GM11168 (cell line): ENCODE data around the gene TMEM25.
"Not testable (repeated sequence)": the region's sequence is repeated elsewhere in the genome, so short reads cannot be mapped to it uniquely, and the experiment has no call there.

ENCODE experiments used
- in situ Hi-C: fragments of 300-500 bp; cut with MboI; formaldehyde crosslinking; loops from one replicate; pipeline ENCODE4 v1.12.0; 2022; ENCODE audit warnings: low sequenced_read_pairs; ENCODE audit not compliant: unreplicated experiment

Gene TMEM25

DNA sequence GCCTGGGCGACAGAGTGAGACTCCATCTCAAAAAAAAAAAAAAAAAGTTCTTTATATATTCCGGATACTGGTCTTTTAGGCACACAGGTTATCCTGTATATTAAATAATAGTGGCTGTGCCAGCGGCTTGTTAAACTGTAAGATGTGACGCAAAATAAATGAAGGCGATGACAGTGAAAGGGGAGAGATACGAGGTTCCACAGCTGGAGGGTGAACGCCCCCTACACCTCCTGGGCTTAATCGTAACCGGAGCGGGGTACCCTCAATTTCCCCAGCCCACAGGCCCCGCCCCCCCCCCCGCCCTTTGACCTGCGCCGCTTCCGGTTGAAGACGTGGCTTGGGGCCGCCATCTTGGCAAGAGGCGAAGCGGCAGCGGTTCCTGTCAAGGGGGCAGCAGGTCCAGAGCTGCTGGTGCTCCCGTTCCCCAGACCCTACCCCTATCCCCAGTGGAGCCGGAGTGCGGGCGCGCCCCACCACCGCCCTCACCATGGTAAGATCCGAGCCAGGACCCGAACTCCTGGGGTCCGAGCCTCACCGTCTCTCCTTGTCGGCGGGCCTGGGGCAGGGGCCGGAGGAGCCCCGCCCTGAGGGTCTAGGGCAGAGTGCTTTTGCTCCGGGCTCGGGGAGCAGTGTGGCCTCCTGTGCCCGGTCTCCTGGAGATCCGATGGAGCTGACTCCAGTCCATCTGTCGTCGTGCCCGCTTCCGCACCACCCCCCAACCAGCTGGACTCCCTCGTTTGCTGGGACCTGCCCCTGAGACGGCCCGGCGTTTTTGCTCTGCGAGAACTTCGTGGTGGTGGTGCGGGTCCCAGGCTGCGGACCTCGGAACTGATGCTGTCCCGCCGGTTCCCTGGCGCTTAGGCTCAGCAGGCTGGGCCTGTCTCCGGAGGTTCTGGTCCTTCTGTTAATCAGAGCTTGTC lies 41.3 kb downstream of the TMEM25 start, which contains the start of gene ARCN1:
ARCN1 (plus strand) TSS at position 349 of the 920 bp plus-strand sequence; CDS start at position 488, 139 bp downstream.
- in situ Hi-C loops = no loop called here

DNA sequence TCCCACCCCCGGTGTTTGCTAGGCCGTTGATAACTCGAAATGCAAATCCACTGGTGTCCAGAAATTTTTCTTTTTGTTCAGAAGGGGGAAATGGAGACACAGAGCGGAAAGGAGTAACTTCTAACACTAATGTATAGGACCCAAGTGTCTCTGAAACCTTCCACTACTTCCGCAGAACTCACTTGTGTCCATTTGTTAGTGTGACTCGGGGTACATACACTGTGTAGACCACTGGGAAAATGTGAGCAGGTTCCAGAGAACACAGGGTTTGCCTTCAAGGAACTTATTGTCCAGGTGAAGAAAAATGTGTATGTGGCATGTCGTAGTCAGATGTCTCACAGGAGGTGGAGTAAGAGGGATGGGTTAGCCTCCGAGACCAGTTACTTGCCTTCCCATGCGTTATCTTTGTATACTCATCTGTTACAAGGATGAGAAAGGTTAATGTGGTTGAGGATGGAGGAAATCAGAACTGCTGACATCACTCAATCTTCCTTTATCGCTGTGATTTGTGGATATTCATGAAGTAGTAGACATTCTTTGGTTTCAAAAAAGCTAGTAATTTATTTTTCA lies 42.1 kb downstream of the TMEM25 start:
- in situ Hi-C loops = no loop called here

DNA sequence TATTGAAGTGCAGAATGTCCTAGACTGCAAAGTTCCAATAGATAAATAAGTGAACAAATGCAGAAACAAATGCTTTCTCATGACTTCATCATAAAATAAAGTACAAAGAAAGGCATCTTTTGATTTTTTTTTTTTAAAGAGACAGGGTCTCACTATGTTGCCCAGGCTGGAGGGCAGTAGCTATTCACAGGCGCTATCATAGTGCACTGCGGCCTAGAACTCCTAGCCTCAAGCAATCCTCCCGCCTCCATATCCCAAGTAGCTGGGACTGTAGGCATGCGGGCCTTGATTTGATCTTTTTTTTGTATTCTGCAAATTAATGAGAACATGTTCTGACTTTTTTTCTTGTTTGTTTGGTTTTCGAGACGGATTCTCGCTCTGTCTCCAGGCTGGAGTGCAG lies 43.6 kb downstream of the TMEM25 start:
- in situ Hi-C loops = no loop called here

DNA sequence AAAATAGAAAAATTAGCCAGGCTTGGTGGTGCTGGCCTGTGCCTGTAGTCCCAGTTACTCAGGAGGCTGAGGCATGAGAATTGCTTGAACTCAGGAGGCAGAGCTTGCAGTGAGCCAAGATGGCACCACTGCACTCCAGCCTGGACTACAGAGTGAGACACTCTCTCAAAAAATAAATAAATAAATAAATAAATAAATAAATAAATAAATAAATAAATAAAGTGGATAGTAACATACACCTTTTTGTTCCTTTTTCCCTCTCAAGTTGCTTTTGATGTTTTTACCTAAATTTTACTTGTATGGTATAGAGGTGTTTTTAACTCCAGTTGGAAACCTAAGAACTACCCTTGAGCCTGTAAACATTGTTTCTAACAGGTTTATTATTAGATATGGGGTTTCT lies 47.0 kb downstream of the TMEM25 start:
- in situ Hi-C loops = not testable (repeated sequence)

DNA sequence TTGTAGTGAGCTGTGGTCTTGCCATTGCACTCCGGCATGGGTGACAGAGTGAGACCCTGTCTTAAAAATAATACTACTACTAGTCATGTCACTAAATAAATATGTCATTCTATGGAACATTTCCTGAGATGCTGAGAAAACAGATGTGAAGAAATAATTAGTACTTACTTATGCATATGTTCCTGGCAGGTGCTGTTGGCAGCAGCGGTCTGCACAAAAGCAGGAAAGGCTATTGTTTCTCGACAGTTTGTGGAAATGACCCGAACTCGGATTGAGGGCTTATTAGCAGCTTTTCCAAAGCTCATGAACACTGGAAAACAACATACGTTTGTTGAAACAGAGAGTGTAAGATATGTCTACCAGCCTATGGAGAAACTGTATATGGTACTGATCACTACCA lies 50.1 kb downstream of the TMEM25 start:
- in situ Hi-C loops = no loop called here
